B cell (primary cell): ENCODE measurements around the gene CCDC83.

ENCODE experiments used
- CTCF ChIP-seq: fragments of 200-600 bp; IDR thresholded peaks from one replicate; pipeline ENCODE4 v1.8.0; 2022; ENCODE audit warnings: antibody characterized with exemption, mild to moderate bottlenecking
- EZH2 ChIP-seq: IDR thresholded peaks from 2 replicates; pipeline ENCODE4 v1.6.1; 2012; ENCODE audit warnings: borderline replicate concordance, low read depth, mild to moderate bottlenecking, moderate library complexity, low read length; ENCODE audit not compliant: insufficient read depth, poor library complexity, severe bottlenecking

GRCh38 chr11:85827748-85828639 is 27.2 kb upstream of the CCDC83 start:
- TF ChIP-seq CTCF (no peak), EZH2 (no peak)
